GM23338 (cell line): ENCODE measurements around the gene NCAPD3. TPM values are rescaled to one million over a fixed set of nuclear protein-coding genes. Genes with fewer than 3 reads are reported as not detected.

Source experiments
- ATAC-seq: fragments of 200-7000 bp; cut with Tn5 transposase; 3 replicates; pipeline ENCODE4 v1.9.1; 2020
- DNase-seq: peaks from one replicate; pipeline ENCODE4 v3.0.0-alpha.2; 2015; ENCODE audit warnings: low spot score
- H2AFZ ChIP-seq: fragments of 200-600 bp; sonication (generic); 2 replicates; pipeline ENCODE4 v1.8.0; 2016; ENCODE audit warnings: antibody characterized with exemption, mild to moderate bottlenecking, moderate library complexity
- H3F3A ChIP-seq: fragments of 200-600 bp; sonication (generic); replicated peaks from 2 replicates; pipeline ENCODE4 v1.8.0; 2017; ENCODE audit warnings: antibody characterized with exemption, mixed run types, low read depth
- H3K27ac ChIP-seq: fragments of 200-600 bp; sonication (generic); 2 replicates; pipeline ENCODE4 v1.6.1; 2016; ENCODE audit warnings: low read depth
- H3K27me3 ChIP-seq: fragments of 200-600 bp; sonication (generic); 2 replicates; pipeline ENCODE4 v1.8.0; 2016; ENCODE audit warnings: mild to moderate bottlenecking, mixed run types, moderate library complexity; ENCODE audit not compliant: insufficient read depth
- H3K36me3 ChIP-seq: fragments of 200-600 bp; sonication (generic); 2 replicates; pipeline ENCODE4 v1.8.0; 2016; ENCODE audit warnings: mild to moderate bottlenecking; ENCODE audit not compliant: insufficient read depth
- H3K4me1 ChIP-seq: fragments of 200-600 bp; sonication (generic); 2 replicates; pipeline ENCODE4 v1.8.0; 2016; ENCODE audit warnings: mild to moderate bottlenecking, moderate library complexity; ENCODE audit not compliant: insufficient read depth
- H3K4me2 ChIP-seq: fragments of 200-600 bp; sonication (generic); 2 replicates; pipeline ENCODE4 v1.7.1; 2017; ENCODE audit warnings: mixed run types
- H3K4me3 ChIP-seq: fragments of 200-600 bp; sonication (generic); 2 replicates; pipeline ENCODE4 v1.6.1; 2016; ENCODE audit warnings: mixed run types
- H3K79me2 ChIP-seq: fragments of 200-600 bp; sonication (generic); replicated peaks from 2 replicates; pipeline ENCODE4 v1.8.0; 2017; ENCODE audit warnings: mild to moderate bottlenecking; ENCODE audit not compliant: insufficient read depth
- H3K9me2 ChIP-seq: fragments of 200-600 bp; sonication (generic); 2 replicates; pipeline ENCODE4 v1.8.0; 2017; ENCODE audit not compliant: insufficient read depth
- H4K20me1 ChIP-seq: fragments of 200-600 bp; sonication (generic); replicated peaks from 2 replicates; pipeline ENCODE4 v1.8.0; 2017; ENCODE audit warnings: mild to moderate bottlenecking; ENCODE audit not compliant: insufficient read depth
- H3K27ac Mint-ChIP-seq: 2 replicates; pipeline ENCODE4 v1.8.0; 2020; ENCODE audit warnings: inconsistent platforms, mild to moderate bottlenecking, moderate library complexity, mixed read lengths
- H3K27me3 Mint-ChIP-seq: 3 replicates; pipeline ENCODE4 v1.8.0; 2022; ENCODE audit warnings: low read depth, mild to moderate bottlenecking, moderate library complexity, mixed read lengths, inconsistent platforms; ENCODE audit not compliant: insufficient read depth, poor library complexity
- H3K36me3 Mint-ChIP-seq: 3 replicates; pipeline ENCODE4 v1.8.0; 2021; ENCODE audit warnings: low read depth, mild to moderate bottlenecking, inconsistent platforms, moderate library complexity, mixed read lengths
- H3K4me1 Mint-ChIP-seq: 3 replicates; pipeline ENCODE4 v1.8.0; 2020; ENCODE audit warnings: mild to moderate bottlenecking, inconsistent platforms, mixed read lengths
- H3K4me3 Mint-ChIP-seq: 3 replicates; pipeline ENCODE4 v1.8.0; 2021; ENCODE audit warnings: moderate library complexity, mild to moderate bottlenecking, inconsistent platforms, mixed read lengths
- H3K9me3 Mint-ChIP-seq: 3 replicates; pipeline ENCODE4 v1.8.0; 2020; ENCODE audit warnings: moderate library complexity, mild to moderate bottlenecking, inconsistent platforms, mixed read lengths
- CREB1 ChIP-seq: fragments of 250-450 bp; sonication (Bioruptor Pico); IDR thresholded peaks from 2 replicates; pipeline ENCODE4 v1.5.0; 2020; ENCODE audit warnings: low read depth, mild to moderate bottlenecking, moderate library complexity
- ETS1 ChIP-seq: IDR thresholded peaks from 2 replicates; pipeline ENCODE4 v1.6.1; 2016; ENCODE audit warnings: antibody characterized with exemption
- EZH2 ChIP-seq: fragments of 200-600 bp; sonication (generic); IDR thresholded peaks from one replicate; pipeline ENCODE4 v1.8.0; 2017; ENCODE audit warnings: antibody characterized with exemption, mild to moderate bottlenecking, low read depth; ENCODE audit not compliant: unreplicated experiment
- EZH2phosphoT487 ChIP-seq: fragments of 200-600 bp; sonication (generic); IDR thresholded peaks from one replicate; pipeline ENCODE4 v1.8.1; 2018; ENCODE audit warnings: antibody characterized with exemption; ENCODE audit not compliant: unreplicated experiment
- JUNB ChIP-seq: IDR thresholded peaks from one replicate; pipeline ENCODE4 v1.6.1; 2016; ENCODE audit warnings: antibody characterized with exemption; ENCODE audit not compliant: unreplicated experiment
- NANOG ChIP-seq: IDR thresholded peaks from 2 replicates; pipeline ENCODE4 v1.6.1; 2016; ENCODE audit warnings: antibody characterized with exemption, borderline replicate concordance
- POLR2AphosphoS5 ChIP-seq: IDR thresholded peaks from 2 replicates; pipeline ENCODE4 v1.6.1; 2016; ENCODE audit warnings: antibody characterized with exemption, low read depth
- REST ChIP-seq: IDR thresholded peaks from one replicate; pipeline ENCODE4 v1.6.1; 2018; ENCODE audit warnings: antibody characterized with exemption; ENCODE audit not compliant: unreplicated experiment
- STAT1 ChIP-seq: IDR thresholded peaks from one replicate; pipeline ENCODE4 v1.6.1; 2016; ENCODE audit warnings: antibody characterized with exemption; ENCODE audit not compliant: unreplicated experiment
- ZNF114 ChIP-seq: fragments of 250-450 bp; sonication (Bioruptor Pico); IDR thresholded peaks from 2 replicates; pipeline ENCODE4 v1.5.0; 2020; ENCODE audit warnings: mild to moderate bottlenecking, moderate library complexity
- ZNF331 ChIP-seq: fragments of 250-450 bp; sonication (Bioruptor Pico); IDR thresholded peaks from 2 replicates; pipeline ENCODE4 v1.5.0; 2020; ENCODE audit warnings: low read depth, mild to moderate bottlenecking, moderate library complexity
- polyA plus RNA-seq: library from polyadenylated mRNA; unstranded; fragments of >200 nt; fragmentation: Nextera tagmentation; extraction: Ambion mirVana; gene quantifications from 2 replicates; pipeline ENCODE4 v1.2.1, GENCODE V29; 2016
- total RNA-seq: library from RNA; depleted of rRNA; stranded (reverse); fragments of >200 nt; shearing (Covaris generic); gene quantifications from 2 replicates; pipeline ENCODE4 v1.2.3, GENCODE V29; 2014
- TF ChIP-seq, protein P1 (sequence below): fragments of 250-450 bp; sonication (Bioruptor Pico); IDR thresholded peaks from 2 replicates; pipeline ENCODE4 v1.5.0; 2020; ENCODE audit warnings: mild to moderate bottlenecking, moderate library complexity
- TF ChIP-seq, protein P2 (sequence below), 2 experiments: fragments of 200-600 bp in 1 of 2; sonication (generic) in 1 of 2; conservative IDR thresholded peaks; 2 replicates each; pipeline versions ENCODE4 v1.5.1 to v1.6.1; 2016 to 2017; ENCODE audit warnings: antibody characterized with exemption in 2 of 2, low read depth in 2 of 2, mild to moderate bottlenecking in 2 of 2, moderate library complexity in 1 of 2

NCAPD3 gene
- total and polyA plus RNA-seq, 2 experiments from 2014 or later = 37.1 to 49.8 TPM

- Mint-ChIP-seq H3K27me3 (peaks cover 19% of the 10 kb centered on the region), H3K4me3 (no peak overlapping the region), H3K36me3 (peaks cover 79% of the 10 kb centered on the region), H3K27ac (no peak overlapping the region), H3K4me1 (no peaks in the 10 kb centered on the region), H3K9me3 (no peaks in the 10 kb centered on the region; the same call in 1 of the 3 replicates)
- Histone ChIP-seq H3K4me1 (no peaks in the 10 kb centered on the region), H4K20me1 (peaks cover 8% of the 10 kb centered on the region), H3K79me2 (no peaks in the 10 kb centered on the region), H3K9me2 (no peaks in the 10 kb centered on the region), H3K36me3 (peaks cover 41% of the 10 kb centered on the region), H2AFZ (no peak overlapping the region), H3K4me3 (no peak overlapping the region), H3K27me3 (no peaks in the 10 kb centered on the region), H3F3A (0 out of 2 replicates have a peak, but pooled peaks cover 3% of the 10 kb centered on the region), H3K4me2 (no peak overlapping the region), H3K27ac (no peak overlapping the region)
- TF ChIP-seq EZH2phosphoT487 (no peak), JUNB (no peak), EZH2 (no peak), REST (no peak), ZNF114 (CRISPR knock-in tag) (no peak), ZNF331 (CRISPR knock-in tag) (no peak), NANOG (no peak), ETS1 (no peak), CREB1 (CRISPR knock-in tag) (no peak), STAT1 (no peak), POLR2AphosphoS5 (no peak)
- TF ChIP-seq, protein P1, sequence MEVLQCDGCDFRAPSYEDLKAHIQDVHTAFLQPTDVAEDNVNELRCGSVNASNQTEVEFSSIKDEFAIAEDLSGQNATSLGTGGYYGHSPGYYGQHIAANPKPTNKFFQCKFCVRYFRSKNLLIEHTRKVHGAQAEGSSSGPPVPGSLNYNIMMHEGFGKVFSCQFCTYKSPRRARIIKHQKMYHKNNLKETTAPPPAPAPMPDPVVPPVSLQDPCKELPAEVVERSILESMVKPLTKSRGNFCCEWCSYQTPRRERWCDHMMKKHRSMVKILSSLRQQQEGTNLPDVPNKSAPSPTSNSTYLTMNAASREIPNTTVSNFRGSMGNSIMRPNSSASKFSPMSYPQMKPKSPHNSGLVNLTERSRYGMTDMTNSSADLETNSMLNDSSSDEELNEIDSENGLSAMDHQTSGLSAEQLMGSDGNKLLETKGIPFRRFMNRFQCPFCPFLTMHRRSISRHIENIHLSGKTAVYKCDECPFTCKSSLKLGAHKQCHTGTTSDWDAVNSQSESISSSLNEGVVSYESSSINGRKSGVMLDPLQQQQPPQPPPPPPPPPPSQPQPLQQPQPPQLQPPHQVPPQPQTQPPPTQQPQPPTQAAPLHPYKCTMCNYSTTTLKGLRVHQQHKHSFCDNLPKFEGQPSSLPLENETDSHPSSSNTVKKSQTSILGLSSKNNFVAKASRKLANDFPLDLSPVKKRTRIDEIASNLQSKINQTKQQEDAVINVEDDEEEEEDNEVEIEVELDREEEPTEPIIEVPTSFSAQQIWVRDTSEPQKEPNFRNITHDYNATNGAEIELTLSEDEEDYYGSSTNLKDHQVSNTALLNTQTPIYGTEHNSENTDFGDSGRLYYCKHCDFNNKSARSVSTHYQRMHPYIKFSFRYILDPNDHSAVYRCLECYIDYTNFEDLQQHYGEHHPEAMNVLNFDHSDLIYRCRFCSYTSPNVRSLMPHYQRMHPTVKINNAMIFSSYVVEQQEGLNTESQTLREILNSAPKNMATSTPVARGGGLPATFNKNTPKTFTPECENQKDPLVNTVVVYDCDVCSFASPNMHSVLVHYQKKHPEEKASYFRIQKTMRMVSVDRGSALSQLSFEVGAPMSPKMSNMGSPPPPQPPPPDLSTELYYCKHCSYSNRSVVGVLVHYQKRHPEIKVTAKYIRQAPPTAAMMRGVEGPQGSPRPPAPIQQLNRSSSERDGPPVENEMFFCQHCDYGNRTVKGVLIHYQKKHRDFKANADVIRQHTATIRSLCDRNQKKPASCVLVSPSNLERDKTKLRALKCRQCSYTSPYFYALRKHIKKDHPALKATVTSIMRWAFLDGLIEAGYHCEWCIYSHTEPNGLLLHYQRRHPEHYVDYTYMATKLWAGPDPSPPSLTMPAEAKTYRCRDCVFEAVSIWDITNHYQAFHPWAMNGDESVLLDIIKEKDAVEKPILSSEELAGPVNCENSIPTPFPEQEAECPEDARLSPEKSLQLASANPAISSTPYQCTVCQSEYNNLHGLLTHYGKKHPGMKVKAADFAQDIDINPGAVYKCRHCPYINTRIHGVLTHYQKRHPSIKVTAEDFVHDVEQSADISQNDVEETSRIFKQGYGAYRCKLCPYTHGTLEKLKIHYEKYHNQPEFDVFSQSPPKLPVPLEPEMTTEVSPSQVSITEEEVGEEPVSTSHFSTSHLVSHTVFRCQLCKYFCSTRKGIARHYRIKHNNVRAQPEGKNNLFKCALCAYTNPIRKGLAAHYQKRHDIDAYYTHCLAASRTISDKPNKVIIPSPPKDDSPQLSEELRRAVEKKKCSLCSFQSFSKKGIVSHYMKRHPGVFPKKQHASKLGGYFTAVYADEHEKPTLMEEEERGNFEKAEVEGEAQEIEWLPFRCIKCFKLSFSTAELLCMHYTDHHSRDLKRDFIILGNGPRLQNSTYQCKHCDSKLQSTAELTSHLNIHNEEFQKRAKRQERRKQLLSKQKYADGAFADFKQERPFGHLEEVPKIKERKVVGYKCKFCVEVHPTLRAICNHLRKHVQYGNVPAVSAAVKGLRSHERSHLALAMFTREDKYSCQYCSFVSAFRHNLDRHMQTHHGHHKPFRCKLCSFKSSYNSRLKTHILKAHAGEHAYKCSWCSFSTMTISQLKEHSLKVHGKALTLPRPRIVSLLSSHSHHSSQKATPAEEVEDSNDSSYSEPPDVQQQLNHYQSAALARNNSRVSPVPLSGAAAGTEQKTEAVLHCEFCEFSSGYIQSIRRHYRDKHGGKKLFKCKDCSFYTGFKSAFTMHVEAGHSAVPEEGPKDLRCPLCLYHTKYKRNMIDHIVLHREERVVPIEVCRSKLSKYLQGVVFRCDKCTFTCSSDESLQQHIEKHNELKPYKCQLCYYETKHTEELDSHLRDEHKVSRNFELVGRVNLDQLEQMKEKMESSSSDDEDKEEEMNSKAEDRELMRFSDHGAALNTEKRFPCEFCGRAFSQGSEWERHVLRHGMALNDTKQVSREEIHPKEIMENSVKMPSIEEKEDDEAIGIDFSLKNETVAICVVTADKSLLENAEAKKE = no peak
- TF ChIP-seq, protein P2, sequence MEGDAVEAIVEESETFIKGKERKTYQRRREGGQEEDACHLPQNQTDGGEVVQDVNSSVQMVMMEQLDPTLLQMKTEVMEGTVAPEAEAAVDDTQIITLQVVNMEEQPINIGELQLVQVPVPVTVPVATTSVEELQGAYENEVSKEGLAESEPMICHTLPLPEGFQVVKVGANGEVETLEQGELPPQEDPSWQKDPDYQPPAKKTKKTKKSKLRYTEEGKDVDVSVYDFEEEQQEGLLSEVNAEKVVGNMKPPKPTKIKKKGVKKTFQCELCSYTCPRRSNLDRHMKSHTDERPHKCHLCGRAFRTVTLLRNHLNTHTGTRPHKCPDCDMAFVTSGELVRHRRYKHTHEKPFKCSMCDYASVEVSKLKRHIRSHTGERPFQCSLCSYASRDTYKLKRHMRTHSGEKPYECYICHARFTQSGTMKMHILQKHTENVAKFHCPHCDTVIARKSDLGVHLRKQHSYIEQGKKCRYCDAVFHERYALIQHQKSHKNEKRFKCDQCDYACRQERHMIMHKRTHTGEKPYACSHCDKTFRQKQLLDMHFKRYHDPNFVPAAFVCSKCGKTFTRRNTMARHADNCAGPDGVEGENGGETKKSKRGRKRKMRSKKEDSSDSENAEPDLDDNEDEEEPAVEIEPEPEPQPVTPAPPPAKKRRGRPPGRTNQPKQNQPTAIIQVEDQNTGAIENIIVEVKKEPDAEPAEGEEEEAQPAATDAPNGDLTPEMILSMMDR (conservative IDR thresholded peaks at IDR 0.05; ENCODE audit: low read depth in 2 of 2) = no peak
- ATAC-seq (no peak), DNase-seq (no peak)
Observed at GRCh38 chr11:134153147-134153905, 70.4 kb downstream of the NCAPD3 start.
